Neural progenitor cell (in vitro differentiated cells): ENCODE measurements around the gene PARS2.

Source experiments
- CTCF ChIP-seq: fragments of 200-600 bp; sonication (generic); IDR thresholded peaks from 2 replicates; pipeline ENCODE4 v1.5.1; 2017; ENCODE audit warnings: antibody characterized with exemption, mild to moderate bottlenecking
- EZH2phosphoT487 ChIP-seq: fragments of 200-600 bp; sonication (generic); IDR thresholded peaks from 2 replicates; pipeline ENCODE4 v1.6.1; 2017; ENCODE audit warnings: antibody characterized with exemption

GRCh38 chr1:54711536-54711935 lies 52.8 kb downstream of the PARS2 start:
- TF ChIP-seq CTCF, result no peak
- no peak for TF ChIP-seq EZH2phosphoT487
